GM19035 (cell line): ENCODE measurements around the gene ARTN.

Experiments used
- ATAC-seq: cut with Tn5 transposase; IDR thresholded peaks from one replicate; pipeline ENCODE4 v1.9.1; 2021; ENCODE audit not compliant: unreplicated experiment

Gene ARTN

DNA sequence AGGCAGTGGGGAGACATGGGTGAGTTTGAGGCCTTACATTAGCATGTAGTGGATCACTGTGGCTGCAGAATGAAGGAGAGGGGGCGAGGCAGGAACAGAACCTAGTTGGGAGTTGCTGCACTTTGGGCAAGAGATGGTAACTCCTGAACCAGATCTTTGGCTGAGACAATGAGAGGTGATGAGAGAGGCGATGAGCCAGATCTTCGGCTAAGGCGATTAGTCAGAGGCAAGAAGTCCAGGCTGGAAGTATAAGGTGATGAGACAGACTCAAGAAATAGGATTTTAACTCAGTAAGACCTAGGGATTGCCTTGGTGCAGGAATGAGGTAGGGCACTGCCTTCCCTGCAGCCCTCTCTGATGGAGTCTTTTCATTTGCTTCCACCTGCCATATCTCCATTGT lies 9.1 kb upstream of the ARTN start:
- ATAC-seq = no peak

DNA sequence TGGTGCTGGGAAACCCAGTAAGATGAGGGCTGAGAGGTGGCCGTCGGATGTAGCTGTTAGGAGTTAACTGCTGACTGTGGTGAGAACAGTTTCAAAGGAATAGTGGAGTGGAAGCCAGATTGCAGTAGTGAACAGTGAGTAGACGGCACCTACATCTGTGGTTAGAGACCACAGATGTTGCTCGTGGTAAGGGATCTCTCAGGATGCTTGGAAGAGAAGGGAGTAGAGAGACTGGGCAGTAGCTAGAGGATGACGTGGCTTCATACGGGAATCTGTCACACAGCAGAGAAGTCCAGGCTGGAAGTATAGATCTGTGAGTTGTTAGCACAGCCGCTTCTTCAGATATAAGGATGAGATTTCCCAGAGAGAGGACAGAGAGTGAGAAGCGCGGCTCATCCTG lies 7.8 kb upstream of the ARTN start:
- ATAC-seq = no peak

DNA sequence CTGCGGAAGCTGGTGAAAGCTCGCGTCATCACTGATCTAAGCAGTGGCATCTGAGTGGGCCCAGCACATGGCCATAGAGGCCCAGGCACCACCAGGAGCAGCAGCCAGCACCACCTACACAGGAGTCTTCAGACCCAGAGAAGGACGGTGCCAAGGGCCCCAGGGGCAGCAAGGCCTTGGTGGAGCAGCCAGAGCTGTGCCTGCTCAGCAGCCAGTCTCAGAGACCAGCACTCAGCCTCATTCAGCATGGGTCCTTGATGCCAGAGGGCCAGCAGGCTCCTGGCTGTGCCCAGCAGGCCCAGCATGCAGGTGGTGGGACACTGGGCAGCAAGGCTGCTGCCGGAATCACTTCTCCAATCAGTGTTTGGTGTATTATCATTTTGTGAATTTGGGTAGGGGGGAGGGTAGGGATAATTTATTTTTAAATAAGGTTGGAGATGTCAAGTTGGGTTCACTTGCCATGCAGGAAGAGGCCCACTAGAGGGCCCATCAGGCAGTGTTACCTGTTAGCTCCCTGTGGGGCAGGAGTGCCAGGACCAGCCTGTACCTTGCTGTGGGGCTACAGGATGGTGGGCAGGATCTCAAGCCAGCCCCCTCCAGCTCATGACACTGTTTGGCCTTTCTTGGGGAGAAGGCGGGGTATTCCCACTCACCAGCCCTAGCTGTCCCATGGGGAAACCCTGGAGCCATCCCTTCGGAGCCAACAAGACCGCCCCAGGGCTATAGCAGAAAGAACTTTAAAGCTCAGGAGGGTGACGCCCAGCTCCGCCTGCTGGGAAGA lies 3.2 kb upstream of the ARTN start:
- ATAC-seq = no peak

DNA sequence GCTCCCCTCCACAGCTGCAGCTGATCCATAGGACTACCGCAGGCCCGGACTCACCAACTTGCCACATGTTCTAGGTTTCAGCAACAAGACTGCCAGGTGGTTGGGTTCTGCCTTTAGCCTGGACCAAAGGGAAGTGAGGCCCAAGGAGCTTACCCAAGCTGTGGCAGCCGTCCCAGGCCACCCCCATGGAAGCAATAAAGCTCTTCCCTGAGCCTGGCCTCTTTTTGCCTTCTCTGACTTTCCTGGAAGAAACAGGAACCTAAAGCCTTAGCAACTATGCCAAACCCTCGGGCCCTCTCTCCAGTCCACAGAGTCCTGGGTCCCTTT lies 2.7 kb upstream of the ARTN start:
- no peak for ATAC-seq

DNA sequence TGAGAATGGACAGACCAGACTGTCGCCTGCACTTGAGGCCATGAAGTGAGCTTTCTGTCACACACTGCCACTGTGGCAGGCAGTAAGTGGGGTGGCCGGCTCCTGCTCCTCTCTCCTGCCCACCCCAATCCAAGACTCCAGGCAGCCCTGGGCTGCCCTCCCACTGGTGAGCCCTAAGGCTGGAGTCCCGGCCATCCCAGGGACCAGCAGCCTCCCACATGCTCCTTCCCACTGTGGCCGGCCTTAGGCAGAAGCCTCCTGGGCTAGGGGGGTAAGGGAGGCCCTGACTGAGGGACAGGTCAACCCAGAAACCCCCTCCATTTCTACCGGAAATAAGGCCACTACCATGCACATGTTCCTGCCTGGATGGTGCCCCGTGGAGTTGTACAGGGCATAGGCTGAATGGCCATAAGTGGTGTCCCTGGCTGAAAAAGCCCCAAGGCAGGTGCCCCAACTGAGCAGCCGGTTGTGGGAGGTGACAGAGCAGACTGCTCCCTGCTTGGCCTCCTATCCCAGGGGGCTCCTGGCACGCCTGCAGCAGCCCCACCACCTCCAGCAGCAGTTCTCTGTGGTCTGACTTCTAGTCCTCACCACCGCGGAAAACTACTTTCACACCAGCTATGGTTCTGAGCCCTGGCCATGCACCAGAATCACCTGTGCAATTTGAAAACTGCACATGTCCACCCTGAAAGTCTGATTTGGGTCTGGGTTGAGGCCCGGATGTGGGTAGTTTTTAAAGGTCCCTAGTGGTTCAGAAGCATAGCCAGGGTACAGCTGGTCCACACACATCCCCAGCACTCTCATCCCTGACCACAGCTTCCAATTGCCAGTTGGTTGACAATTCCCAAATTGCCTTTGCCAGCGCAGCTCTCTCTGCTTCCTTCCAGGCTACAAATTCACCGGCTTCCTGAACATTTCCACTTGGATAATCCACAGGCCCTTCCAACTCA lies 1.6 kb upstream of the ARTN start:
- ATAC-seq = no peak

DNA sequence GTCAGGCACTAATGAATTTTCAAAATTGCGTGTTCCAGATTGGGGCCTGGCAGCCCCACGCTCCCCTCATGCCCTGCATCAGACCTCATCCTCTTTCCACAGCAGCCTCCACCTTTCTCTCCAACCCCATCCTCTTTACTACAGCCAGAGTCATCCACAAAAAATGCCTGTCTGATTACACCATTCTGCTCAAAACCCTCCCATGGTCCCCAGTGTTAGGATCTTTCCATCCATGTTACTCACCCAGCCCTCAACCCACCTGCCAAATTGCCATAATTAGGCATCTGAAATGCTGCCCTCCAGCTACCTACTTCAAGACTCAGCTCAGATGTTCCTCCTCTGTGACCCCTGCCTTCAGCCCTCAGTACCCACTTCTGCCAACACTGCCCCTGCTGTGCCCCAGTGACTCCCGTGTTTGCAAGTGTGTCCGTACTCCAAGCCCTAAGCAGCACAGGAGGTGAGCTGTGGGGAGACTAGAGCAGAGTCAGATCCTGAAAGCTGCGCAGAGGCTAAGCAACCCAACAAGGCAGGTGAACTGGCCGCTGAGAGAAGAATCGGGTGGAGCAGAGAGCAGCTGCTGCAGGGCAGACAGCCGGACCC lies 715 bp upstream of the ARTN start:
- ATAC-seq = no peak

DNA sequence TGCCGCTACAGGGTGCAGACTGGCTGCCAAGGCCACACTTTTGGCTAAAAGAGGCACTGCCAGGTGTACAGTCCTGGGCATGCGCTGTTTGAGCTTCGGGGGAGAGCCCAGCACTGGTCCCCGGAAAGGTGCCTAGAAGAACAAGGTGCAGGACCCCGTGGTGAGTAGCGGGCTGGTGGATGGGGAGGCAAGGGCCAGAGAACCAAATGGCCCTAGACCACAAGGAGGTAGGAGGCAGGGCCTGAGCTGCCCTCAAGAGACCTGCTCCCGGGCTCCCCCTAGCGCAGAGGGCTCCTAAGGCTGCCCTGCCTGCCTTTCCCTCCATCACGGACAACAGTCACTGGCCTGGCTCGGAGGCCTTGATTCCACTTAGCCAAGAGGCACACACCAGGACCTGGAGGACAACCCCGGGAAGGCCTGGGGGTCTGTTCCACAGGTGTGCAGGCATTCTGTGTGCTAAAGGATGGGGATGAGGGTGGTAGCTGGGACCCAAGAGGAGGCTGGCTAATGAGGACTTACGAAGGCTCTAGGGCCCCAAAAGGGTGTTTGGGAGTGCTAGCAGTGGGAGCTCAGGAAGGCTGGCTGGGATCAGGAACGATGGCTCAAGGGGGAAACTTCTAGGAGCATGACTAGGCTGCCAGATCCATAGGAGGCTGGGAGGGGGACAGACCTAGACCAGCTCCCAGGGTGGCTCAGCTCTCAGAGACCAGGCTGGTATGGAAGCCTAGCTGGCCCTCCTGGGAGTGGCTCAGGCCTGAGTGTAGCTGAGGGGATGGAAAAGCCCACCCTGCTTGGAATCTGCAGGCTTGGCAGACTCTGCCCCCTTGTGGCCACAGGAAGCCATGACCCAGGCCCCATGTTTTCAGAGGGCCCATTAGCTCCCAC lies 742 bp downstream of the ARTN start:
- ATAC-seq = no peak

DNA sequence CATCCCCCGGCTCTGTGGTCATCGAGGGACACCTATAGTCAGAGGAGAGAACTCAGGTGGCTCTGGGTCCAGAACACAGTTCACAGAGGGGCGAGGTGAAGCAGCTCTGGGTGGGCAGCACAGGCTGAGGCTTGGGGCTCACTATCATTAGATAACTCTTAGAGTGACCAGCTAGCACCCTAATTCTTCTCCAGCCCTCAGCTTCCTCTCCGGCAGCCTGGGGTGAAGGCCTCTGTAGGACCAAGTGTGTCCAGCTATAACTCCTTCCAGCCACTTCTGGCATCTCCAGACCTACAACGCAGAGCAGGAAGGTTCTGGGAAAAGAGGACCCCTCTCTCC lies 1.4 kb downstream of the ARTN start:
- no peak for ATAC-seq

DNA sequence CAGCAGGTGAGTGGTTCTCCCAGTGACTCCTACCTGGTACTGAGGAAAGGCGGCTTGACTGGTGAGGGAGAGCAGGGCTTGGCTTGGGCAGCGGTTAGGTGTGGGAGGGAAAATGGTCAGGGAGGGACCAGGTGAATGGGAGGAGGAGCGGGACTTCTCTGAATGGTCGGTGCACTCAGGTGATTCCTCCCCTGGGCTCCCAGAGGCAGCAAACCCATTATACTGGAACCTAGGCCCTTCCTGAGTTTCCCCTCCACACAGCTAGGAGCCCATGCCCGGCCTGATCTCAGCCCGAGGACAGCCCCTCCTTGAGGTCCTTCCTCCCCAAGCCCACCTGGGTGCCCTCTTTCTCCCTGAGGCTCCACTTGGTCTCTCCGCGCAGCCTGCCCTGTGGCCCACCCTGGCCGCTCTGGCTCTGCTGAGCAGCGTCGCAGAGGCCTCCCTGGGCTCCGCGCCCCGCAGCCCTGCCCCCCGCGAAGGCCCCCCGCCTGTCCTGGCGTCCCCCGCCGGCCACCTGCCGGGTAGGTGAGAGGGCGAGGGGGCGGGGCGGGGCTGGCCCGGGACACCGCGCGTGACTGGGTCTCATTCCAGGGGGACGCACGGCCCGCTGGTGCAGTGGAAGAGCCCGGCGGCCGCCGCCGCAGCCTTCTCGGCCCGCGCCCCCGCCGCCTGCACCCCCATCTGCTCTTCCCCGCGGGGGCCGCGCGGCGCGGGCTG lies 2.3 kb downstream of the ARTN start:
- no peak for ATAC-seq

DNA sequence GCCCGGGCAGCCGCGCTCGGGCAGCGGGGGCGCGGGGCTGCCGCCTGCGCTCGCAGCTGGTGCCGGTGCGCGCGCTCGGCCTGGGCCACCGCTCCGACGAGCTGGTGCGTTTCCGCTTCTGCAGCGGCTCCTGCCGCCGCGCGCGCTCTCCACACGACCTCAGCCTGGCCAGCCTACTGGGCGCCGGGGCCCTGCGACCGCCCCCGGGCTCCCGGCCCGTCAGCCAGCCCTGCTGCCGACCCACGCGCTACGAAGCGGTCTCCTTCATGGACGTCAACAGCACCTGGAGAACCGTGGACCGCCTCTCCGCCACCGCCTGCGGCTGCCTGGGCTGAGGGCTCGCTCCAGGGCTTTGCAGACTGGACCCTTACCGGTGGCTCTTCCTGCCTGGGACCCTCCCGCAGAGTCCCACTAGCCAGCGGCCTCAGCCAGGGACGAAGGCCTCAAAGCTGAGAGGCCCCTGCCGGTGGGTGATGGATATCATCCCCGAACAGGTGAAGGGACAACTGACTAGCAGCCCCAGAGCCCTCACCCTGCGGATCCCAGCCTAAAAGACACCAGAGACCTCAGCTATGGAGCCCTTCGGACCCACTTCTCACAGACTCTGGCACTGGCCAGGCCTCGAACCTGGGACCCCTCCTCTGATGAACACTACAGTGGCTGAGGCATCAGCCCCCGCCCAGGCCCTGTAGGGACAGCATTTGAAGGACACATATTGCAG lies 3.0 kb downstream of the ARTN start:
- no peak for ATAC-seq

DNA sequence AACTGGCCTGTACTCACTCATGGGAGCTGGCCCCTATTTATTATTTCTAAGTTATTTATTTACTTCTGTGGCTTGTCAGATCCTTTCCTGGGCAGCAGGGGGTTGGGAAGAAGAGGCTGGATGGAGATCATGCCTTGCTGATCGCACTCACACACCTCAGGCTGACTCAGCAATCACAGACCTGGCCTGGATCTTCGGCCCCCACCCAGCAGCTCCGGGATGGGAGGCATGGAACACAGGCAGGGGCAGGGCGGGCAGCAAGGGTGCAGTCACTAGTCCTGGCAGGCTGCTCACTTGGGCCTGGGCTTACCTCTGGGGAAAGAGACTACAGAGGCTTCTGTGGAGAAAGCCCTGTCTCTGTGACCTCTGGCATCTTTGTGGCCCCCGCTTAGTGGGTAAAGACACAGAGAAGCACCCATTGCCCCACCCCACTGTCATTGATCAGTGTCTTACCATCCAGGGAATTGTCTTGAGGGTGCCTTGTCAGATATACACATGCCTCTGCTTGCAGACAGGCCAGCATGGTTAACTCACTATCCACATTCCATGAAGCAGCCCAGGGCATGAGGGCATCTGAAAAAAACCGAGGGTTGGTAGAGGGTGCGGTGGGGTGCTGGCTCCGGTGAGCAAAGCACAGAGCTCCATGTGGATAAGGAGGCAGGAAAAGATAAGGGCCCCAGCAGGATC lies 3.7 kb downstream of the ARTN start:
- ATAC-seq = no peak

DNA sequence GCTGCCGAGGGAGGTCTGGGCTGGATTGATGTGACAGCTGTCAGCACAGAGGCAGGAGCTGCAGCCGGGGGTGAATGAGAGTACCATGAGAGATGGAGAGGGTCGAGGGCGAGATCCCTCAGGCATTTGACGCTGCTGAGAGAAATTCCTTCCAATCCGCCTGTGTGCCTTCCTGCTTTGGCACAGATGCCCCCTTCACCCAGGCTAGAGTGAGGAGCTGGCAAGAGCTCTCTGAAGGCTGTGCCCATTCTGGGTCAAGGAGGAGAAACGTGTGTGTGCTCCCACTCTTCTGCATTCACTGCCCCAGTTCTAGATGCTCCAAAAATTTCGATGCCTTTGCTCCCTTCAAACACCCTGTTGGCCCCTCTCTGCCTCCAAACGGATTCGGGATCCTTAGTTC lies 4.8 kb downstream of the ARTN start:
- no peak for ATAC-seq

DNA sequence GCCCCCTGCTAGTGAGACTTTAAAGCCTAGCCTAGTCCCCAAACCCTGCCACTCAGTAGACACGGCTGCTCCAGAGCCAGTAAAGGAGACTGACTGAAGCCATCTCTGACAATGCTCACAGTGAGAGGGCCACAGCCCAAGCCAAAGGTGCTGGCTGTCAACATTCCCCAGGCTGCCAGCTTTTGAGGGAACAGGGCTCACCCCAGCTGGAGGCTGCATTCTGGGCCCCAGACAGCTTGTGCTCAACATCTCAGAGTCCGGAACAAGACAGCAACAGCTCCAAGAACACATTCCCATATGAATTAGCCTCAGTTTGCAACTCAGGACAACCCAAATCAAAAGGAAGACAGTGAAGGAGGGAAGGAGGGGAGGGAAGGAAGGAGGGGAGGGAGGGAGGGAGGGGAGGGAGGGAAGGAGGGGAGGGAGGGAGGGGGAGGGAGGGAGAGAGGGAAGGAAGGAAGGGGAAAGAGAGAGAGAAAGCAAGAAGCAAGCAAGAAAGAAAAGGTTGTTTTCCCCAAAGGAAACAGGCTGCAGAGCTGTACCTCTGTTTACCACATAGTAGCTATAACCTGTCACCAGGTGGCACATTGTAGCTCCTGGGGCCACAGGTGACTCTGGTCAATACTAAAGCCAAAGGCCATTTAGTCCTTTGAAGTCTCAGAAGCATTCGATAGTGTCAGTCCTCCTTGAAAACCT lies 5.4 kb downstream of the ARTN start:
- no peak for ATAC-seq

DNA sequence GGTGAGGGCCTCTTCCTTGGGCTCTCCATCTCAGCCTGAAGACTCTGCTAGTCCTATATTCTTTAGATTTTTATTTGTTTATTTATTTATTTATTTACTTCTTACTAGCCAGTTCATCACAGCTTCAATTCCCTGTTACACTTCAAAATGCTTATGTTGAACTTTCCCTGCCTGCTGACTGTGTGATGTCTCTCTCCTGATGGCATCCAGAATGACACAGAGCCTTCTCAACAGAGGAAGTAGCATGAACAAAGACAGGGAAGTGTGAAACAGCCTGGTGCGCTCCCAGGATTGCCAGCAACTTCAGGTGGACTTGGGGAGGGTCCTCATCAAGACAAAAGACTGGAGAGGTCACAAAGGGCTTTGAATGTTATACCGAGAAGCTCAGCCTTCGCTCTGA lies 8.8 kb downstream of the ARTN start:
- ATAC-seq = no peak

DNA sequence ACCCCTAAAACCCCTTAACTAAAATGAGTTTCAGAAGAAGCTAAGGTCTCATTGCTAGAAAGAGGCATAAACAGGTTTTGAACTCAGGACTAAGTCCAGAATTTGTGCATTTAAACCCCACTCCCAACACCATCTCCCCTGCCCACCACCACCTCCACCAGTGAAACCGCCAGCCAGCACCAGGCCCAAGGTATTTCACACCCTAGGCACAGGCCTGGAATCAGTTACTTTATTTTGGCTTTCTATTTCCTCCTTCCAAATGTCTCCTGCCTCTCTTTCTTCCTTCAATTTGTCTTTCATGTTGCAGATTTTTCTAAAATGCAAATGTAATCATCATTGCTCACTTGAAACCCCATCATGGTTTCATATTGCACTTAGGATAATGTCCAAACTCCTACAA lies 11.3 kb downstream of the ARTN start:
- no peak for ATAC-seq

DNA sequence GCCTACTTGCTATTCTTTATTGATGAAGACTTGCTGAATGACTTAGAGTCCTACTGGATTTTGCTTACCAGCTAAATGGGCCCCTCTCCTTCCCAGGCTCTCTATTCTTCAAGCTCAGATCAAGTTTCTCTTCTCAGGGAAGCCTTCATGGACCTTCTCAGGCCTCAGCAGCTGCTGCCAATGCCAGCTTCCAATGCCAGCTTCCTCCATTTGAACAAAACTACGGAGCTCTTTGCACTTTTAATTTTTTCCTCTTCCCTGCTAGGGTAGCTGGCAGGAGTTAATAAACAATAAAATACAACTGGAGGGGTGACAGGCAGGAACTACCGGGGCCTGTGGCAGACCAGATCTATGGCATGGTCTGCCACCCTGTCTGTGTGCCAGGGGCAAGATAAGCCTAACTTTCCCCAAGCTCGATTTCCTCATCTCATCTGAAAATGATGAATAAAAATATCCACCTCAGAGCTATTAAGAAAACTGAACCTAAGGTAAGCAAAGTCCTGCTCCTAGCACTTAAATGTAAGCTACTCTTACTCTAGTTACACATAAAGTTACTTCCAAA lies 12.2 kb downstream of the ARTN start:
- no peak for ATAC-seq

DNA sequence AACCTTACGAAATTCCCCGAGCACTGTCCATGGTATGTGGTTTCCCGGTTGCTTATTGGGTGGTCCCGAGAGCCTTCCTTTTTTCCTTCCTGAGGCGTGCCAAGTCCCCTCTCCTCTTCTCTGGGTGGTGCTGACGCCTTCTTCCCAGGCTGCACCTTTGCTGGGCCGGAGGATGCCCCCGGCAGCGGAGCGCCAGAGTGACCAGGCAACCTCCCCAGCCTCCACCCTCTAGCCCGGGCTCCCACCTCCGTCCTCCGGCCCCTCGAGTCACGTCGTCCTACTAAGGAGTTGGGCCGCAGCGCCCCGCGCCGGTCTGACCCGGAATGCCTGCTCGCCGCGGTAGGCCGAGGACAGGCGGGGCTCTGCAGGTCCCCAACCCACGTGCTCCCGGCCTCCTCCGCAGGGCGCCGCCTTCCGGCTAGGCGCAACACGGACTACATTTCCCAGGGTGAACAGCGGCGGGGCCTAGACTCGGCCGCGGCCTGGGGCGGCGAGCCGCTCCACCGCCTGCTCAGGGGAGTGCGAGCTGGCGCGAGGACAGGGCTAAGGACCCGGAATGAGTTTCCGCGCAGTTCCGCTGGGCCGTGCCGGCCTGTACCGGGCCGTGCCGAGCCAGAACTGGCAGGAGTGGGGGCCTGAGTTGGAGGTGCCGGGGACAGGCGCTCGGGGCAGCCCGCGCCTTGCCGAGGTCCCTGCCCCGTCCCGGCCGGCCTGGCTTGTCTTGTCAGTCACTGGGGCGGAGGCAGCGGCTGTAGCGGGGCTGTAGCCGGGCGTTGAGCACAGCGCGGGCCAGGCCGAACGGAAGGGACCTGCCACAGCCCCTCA lies 12.8 kb downstream of the ARTN start, which contains the start of gene IPO13:
IPO13 (plus strand) TSS at position 715 of the 825 bp plus-strand sequence. CDS start 651 bp downstream, outside the sequence.
- ATAC-seq = peak; percentile 87
